Heart left ventricle (tissue), 16 donors: ENCODE results near the gene GALNTL6. TPM values are rescaled to one million over a fixed set of nuclear protein-coding genes. Genes with fewer than 3 reads are reported as not detected.

ENCODE experiments used
- ATAC-seq, 4 donors: fragments of 200-7000 bp; cut with Tn5 transposase; one replicate each; pipeline ENCODE4 v1.9.1; 2020 to 2022; ENCODE audit warnings: moderate library complexity in 4 of 4, mild to moderate bottlenecking in 3 of 4, moderate number of reproducible peaks in 1 of 4
- DNase-seq, 5 donors: peaks; one replicate each; pipeline ENCODE4 v3.0.0-alpha.2; 2020
- H3K27ac ChIP-seq, 12 donors: fragments of 200-600 bp; sonication (generic) in 4 of 12; one replicate each; pipeline versions ENCODE4 v1.5.0 to v1.8.0; 2016 to 2022; ENCODE audit warnings: mild to moderate bottlenecking in 2 of 12
- H3K27me3 ChIP-seq, 9 donors: fragments of 200-600 bp; sonication (generic) in 2 of 9; one replicate each; pipeline versions ENCODE4 v1.5.1 to v1.8.0; 2016 to 2022; ENCODE audit warnings: mild to moderate bottlenecking in 3 of 9
- H3K36me3 ChIP-seq, 9 donors: fragments of 200-600 bp; sonication (generic) in 2 of 9; one replicate each; pipeline versions ENCODE4 v1.5.0 to v1.8.0; 2018 to 2022; ENCODE audit warnings: mild to moderate bottlenecking in 2 of 9
- H3K4me1 ChIP-seq, 12 donors: fragments of 200-600 bp; sonication (generic) in 4 of 12; one replicate each; pipeline versions ENCODE4 v1.5.0 to v1.8.0; 2016 to 2022; ENCODE audit warnings: mild to moderate bottlenecking in 3 of 12
- H3K4me3 ChIP-seq, 12 donors: fragments of 200-600 bp; sonication (generic) in 4 of 12; one replicate each; pipeline versions ENCODE4 v1.5.0 to v1.8.0; 2017 to 2022; ENCODE audit warnings: mild to moderate bottlenecking in 9 of 12, moderate library complexity in 4 of 12
- H3K9me3 ChIP-seq, 12 donors: fragments of 200-600 bp; sonication (generic) in 4 of 12; one replicate each; pipeline versions ENCODE4 v1.5.0 to v1.8.0; 2016 to 2022; ENCODE audit warnings: mild to moderate bottlenecking in 1 of 12
- CTCF ChIP-seq, 12 donors: fragments of 200-600 bp; sonication (generic) in 4 of 12; IDR thresholded peaks; one replicate each; pipeline versions ENCODE4 v1.5.0 to v1.8.0; 2018 to 2022; ENCODE audit warnings: antibody characterized with exemption in 12 of 12, mild to moderate bottlenecking in 5 of 12
- POLR2A ChIP-seq, 2 donors: fragments of 450-650 bp; IDR thresholded peaks; one replicate each; pipeline ENCODE4 v1.6.1; 2017; ENCODE audit warnings: antibody characterized with exemption in 2 of 2, mild to moderate bottlenecking in 2 of 2, moderate library complexity in 2 of 2
- WGBS, 4 donors: extraction: QIAGEN DNeasy Blood & Tissue Kit in 2 of 4; methylation state at CpG; one replicate each; pipeline versions ENCODE4 v1.1.5 to v1.1.7; 2013 to 2018; 5-methylcytosine and 5-hydroxymethylcytosine counted together
- intact Hi-C, 10 donors: fragments of 100-400 bp; cut with DNase I; formaldehyde crosslinking; loops; one replicate each; pipeline versions ENCODE4 v1.11.1 to v1.14.2; 2022
- polyA plus RNA-seq, 2 donors: library from polyadenylated mRNA; stranded (reverse); fragments of 200-250 nt; gene quantifications; one replicate each; pipeline ENCODE4 v1.2.3, GENCODE V29; 2013
- total RNA-seq, 9 donors: library from RNA; depleted of rRNA in 2 of 9; stranded (reverse); fragments of >200 nt in 2 of 9; fragmentation: NEBNext Ultra II Directional in 3 of 9; extraction: Animal tissue kit (Norgen Biotek cat#: 25700) in 3 of 9; gene quantifications; one replicate each; pipeline versions ENCODE4 v1.1.0 to v1.2.4, GENCODE V29; 2016 to 2023
- donor health status: ischemic (EF 13 %, LVEDD 7.1; RV severe dilation, severe dysfunction).
- donor health status: healthy with polysubstance abuse.
- donor health status: DM: no; HTN: yes; CAD: no.
- donor health status: DM: no; HTN: no; CAD: no.
- donor health status: ischemic (EF 25% LVEDD 6.9; RV normal size, moderate dysfunction).
- donor health status: ischemic (EF 25% LVEDD 5.7; RV mildly dilated, moderate dysfunction).
- donor health status: healthy.
- donor health status: DM: yes; HTN: yes; CAD: no.
- donor health status: ischemic (EF 35%, LVEDD 5.7; RV mildly dilated, moderate dysfunction).
- donor health status: nonischemic (EF 11% LVEDD 7.7; RV severe dilation, severe dysfunction).
- donor health status: DM: yes; HTN: yes; CAD: no.
- donor health status: PGD.
- donor health status: ischemic (EF 29% LVEDD 5.4; RV normal size, mild dysfunction).
- donor health status: nonischemic (EF 23%, LVEDD 6.1; RV moderate dilation, normal function).

Gene GALNTL6
- total and polyA plus RNA-seq, 11 donors, result 0.33 to 0.52 TPM; not detected in 9

- H3K4me1 ChIP-seq, result no peaks in the 10 kb centered on the region
- no peaks in the 10 kb centered on the region for H3K27me3 ChIP-seq
- ATAC-seq, result no peak
- H3K27ac ChIP-seq, result no peak overlapping the region
- no peak overlapping the region for H3K4me3 ChIP-seq
- intact Hi-C loops, result no loop called here
- no peaks in the 10 kb centered on the region for H3K36me3 ChIP-seq
- DNase-seq, result no peak
- H3K9me3 ChIP-seq, result peaks cover 0 to 2% (median 0%) of the 10 kb centered on the region in 12 donors
- TF ChIP-seq CTCF (IDR thresholded peaks at IDR 0.05) (no peak), POLR2A (IDR thresholded peaks at IDR 0.05) (no peak)
These were observed 818.6 kb downstream of the GALNTL6 start for GRCh38 chr4:172631832-172632231.

GRCh38 chr4:172648471-172648870 is 835.3 kb downstream of the GALNTL6 start:
- Histone ChIP-seq H3K4me1 (no peaks in the 10 kb centered on the region), H3K27me3 (no peaks in the 10 kb centered on the region), H3K4me3 (no peak overlapping the region), H3K9me3 (no peaks in the 10 kb centered on the region), H3K27ac (no peak overlapping the region), H3K36me3 (no peaks in the 10 kb centered on the region)
- intact Hi-C loops, result no loop called here
- ATAC-seq (no peak), DNase-seq (no peak)
- WGBS, 4 donors, result 56 to 77% (median 63%) methylated on average over 2 of the region's 2 CpGs
- TF ChIP-seq POLR2A (IDR thresholded peaks at IDR 0.05) (no peak), CTCF (IDR thresholded peaks at IDR 0.05) (no peak)

GRCh38 chr4:172649143-172649542 is 835.9 kb downstream of the GALNTL6 start:
- no peaks in the 10 kb centered on the region for H3K27me3 ChIP-seq
- no peak for DNase-seq
- intact Hi-C loops, result no loop called here
- H3K9me3 ChIP-seq, result no peaks in the 10 kb centered on the region
- WGBS, 4 donors, result 67 to 79% (median 71%) methylated on average over 2 of the region's 2 CpGs
- no peak overlapping the region for H3K27ac ChIP-seq
- no peak for ATAC-seq
- TF ChIP-seq POLR2A (IDR thresholded peaks at IDR 0.05) (no peak), CTCF (IDR thresholded peaks at IDR 0.05) (no peak)
- H3K4me3 ChIP-seq, result no peak overlapping the region
- H3K4me1 ChIP-seq, result no peaks in the 10 kb centered on the region
- no peaks in the 10 kb centered on the region for H3K36me3 ChIP-seq

GRCh38 chr4:172650758-172651530 is 837.7 kb downstream of the GALNTL6 start:
- WGBS, 4 donors, result 69 to 77% (median 74%) methylated on average over 1 of the region's 1 CpG

More at GRCh38 chr4:172650758-172651530, 837.7 kb downstream of the GALNTL6 start:
- no peak for DNase-seq
- no peaks in the 10 kb centered on the region for H3K9me3 ChIP-seq
- H3K4me3 ChIP-seq, result no peak overlapping the region
- no peaks in the 10 kb centered on the region for H3K36me3 ChIP-seq
- no peak overlapping the region for H3K27ac ChIP-seq
- H3K4me1 ChIP-seq, result no peaks in the 10 kb centered on the region
- intact Hi-C loops, result no loop called here
- TF ChIP-seq POLR2A (IDR thresholded peaks at IDR 0.05), result no peak
- TF ChIP-seq CTCF (IDR thresholded peaks at IDR 0.05), result no peak
- no peak for ATAC-seq
- no peaks in the 10 kb centered on the region for H3K27me3 ChIP-seq
